Liver (tissue), 3 donors: ENCODE measurements around the gene SCTR.

Source experiments
- ATF3 ChIP-seq: IDR thresholded peaks from 2 replicates; pipeline ENCODE4 v1.6.1; 2016; ENCODE audit warnings: antibody characterized with exemption
- CTCF ChIP-seq: fragments of 150-350 bp; IDR thresholded peaks from 2 replicates; pipeline ENCODE4 v1.5.1; 2017; ENCODE audit warnings: improper control_type of control experiment, low read depth, low read length; ENCODE audit not compliant: missing input control
- EGR1 ChIP-seq, 2 donors: IDR thresholded peaks; 2 replicates each; pipeline ENCODE4 v1.6.1; 2016 to 2018; ENCODE audit warnings: antibody characterized with exemption in 2 of 2, low read depth in 2 of 2
- FOXA1 ChIP-seq: IDR thresholded peaks from 2 replicates; pipeline ENCODE4 v1.6.1; 2016; ENCODE audit warnings: antibody characterized with exemption
- GABPA ChIP-seq, 2 donors: IDR thresholded peaks in 1 of 2; conservative IDR thresholded peaks in 1 of 2; 2 replicates each; pipeline ENCODE4 v1.6.1; 2016; ENCODE audit warnings: antibody characterized with exemption in 2 of 2, mild to moderate bottlenecking in 1 of 2, moderate library complexity in 1 of 2
- JUND ChIP-seq, 2 donors: IDR thresholded peaks; 2 replicates each; pipeline ENCODE4 v1.6.1; 2016; ENCODE audit warnings: antibody characterized with exemption in 2 of 2
- MAX ChIP-seq: IDR thresholded peaks from 2 replicates; pipeline ENCODE4 v1.6.1; 2016; ENCODE audit warnings: antibody characterized with exemption
- NR2F2 ChIP-seq: IDR thresholded peaks from 2 replicates; pipeline ENCODE4 v1.6.1; 2016; ENCODE audit warnings: antibody characterized with exemption
- RAD21 ChIP-seq, 2 donors: IDR thresholded peaks; 2 replicates each; pipeline ENCODE4 v1.6.1; 2016; ENCODE audit warnings: antibody characterized with exemption in 2 of 2, mild to moderate bottlenecking in 2 of 2
- REST ChIP-seq: IDR thresholded peaks from 2 replicates; pipeline ENCODE4 v1.6.1; 2016; ENCODE audit warnings: antibody characterized with exemption, mild to moderate bottlenecking
- SP1 ChIP-seq: IDR thresholded peaks from 2 replicates; pipeline ENCODE4 v1.6.1; 2018; ENCODE audit warnings: antibody characterized with exemption, mild to moderate bottlenecking
- TAF1 ChIP-seq: conservative IDR thresholded peaks from 2 replicates; pipeline ENCODE4 v1.6.1; 2016; ENCODE audit warnings: antibody characterized with exemption, mild to moderate bottlenecking
- YY1 ChIP-seq: IDR thresholded peaks from 2 replicates; pipeline ENCODE4 v1.6.1; 2016; ENCODE audit warnings: antibody characterized with exemption, mild to moderate bottlenecking
- ZBTB33 ChIP-seq: IDR thresholded peaks from 2 replicates; pipeline ENCODE4 v1.6.1; 2016; ENCODE audit warnings: antibody characterized with exemption
- donor health status: healthy.
- donor health status: healthy.

GRCh38 chr2:119442850-119443249, 81.4 kb downstream of the SCTR start:
- TF ChIP-seq CTCF (no peak), RAD21 (IDR thresholded peaks at IDR 0.05) (no peak), GABPA (IDR thresholded peaks at IDR 0.05 in 1 of 2, conservative IDR thresholded peaks at IDR 0.05 in 1 of 2) (no peak), NR2F2 (no peak), JUND (IDR thresholded peaks at IDR 0.05) (no peak), MAX (no peak), EGR1 (IDR thresholded peaks at IDR 0.05; ENCODE audit: low read depth in 2 of 2) (no peak), TAF1 (no peak), SP1 (no peak), ZBTB33 (no peak), YY1 (no peak), FOXA1 (no peak), ATF3 (no peak), REST (no peak)
